ENCODE data around the gene VSTM4. TPM values are rescaled to one million over a fixed set of nuclear protein-coding genes. Genes with fewer than 3 reads are reported as not detected.

VSTM4 gene
- total and polyA plus RNA-seq, 11 donors: 5.6 to 22.1 (median 15.8) TPM

DNA sequence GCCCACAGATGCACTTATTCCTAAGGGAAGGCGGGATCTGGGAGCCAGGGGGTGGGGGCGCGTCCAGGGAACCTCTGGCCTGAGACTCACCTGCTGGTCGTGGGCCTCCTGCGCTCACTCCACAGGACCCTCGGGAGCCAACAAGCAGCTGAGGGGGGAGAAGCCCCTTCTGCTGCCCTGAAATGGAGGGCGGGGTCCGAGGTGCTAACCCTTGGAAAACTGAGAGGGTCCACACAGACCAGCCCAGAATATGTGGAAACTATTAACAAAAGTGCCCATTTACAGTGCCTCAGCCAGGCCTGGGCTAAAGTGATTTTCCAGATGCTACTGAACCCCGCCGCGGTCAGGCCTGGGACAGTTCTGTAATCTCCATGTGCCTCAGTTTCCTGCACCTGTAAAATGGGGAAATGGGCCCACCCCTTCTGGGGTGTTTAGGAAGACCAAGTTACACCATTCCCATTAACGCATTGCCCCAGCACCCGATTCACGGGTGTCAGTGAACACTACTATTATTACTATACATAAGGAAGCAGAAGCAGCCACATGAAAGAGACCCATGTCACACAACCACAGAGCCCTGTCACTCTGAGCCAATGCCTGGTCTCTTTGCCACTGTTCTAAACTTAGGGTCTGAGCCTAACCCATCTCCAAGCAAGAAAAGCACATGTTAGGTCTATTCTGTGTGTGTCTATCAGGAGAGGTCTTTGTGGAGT lies 630 bp upstream of the VSTM4 start:
- Histone ChIP-seq H3K27ac (peak overlapping the region in 8 of 12 donors; percentile 0 to 89 (median 40)), H3K9me3 (no peaks in the 10 kb centered on the region), H3K4me1 (peaks cover 0 to 55% (median 21%) of the 10 kb centered on the region in 12 donors), H3K4me3 (peak overlapping the region in 9 of 12 donors; percentile 32 to 94 (median 68)), H3K27me3 (peaks cover 0 to 6% (median 0%) of the 10 kb centered on the region in 9 donors), H3K36me3 (no peaks in the 10 kb centered on the region)
- peak in 1 of 5 donors; percentile 47 for DNase-seq
- ATAC-seq: no peak
- WGBS, 4 donors: 72 to 87% (median 75%) methylated on average over 13 to 14 of the region's 14 CpGs
- intact Hi-C loops (cut with DNase I): loop anchor here in 5 of 10 donors (5.0 to 10.0 kb wide), 6 partner anchors 34 to 134 kb away; no protein-coding TSS in a partner anchor
- peak in 1 of 2 donors; percentile 2 for TF ChIP-seq POLR2A (IDR thresholded peaks at IDR 0.05)
- TF ChIP-seq, protein P1, sequence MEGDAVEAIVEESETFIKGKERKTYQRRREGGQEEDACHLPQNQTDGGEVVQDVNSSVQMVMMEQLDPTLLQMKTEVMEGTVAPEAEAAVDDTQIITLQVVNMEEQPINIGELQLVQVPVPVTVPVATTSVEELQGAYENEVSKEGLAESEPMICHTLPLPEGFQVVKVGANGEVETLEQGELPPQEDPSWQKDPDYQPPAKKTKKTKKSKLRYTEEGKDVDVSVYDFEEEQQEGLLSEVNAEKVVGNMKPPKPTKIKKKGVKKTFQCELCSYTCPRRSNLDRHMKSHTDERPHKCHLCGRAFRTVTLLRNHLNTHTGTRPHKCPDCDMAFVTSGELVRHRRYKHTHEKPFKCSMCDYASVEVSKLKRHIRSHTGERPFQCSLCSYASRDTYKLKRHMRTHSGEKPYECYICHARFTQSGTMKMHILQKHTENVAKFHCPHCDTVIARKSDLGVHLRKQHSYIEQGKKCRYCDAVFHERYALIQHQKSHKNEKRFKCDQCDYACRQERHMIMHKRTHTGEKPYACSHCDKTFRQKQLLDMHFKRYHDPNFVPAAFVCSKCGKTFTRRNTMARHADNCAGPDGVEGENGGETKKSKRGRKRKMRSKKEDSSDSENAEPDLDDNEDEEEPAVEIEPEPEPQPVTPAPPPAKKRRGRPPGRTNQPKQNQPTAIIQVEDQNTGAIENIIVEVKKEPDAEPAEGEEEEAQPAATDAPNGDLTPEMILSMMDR (IDR thresholded peaks at IDR 0.05): no peak

DNA sequence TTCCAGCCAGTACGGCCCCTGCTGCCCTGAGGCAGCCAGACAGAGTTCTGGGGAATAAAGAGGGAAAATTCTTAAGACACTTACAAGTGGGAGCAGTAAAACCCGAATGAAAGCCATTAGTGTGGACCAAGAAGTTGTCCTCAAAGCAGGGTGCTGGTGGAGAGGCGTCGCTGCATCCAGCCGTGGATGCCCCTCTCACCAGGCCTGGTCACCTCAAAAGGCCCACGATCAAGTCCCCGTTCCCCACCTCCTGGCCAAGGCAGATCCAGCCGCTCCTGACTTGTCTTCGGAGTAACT lies 656 bp downstream of the VSTM4 start:
- H3K9me3 ChIP-seq: no peaks in the 10 kb centered on the region
- H3K27me3 ChIP-seq: peaks cover 0 to 6% (median 0%) of the 10 kb centered on the region in 9 donors
- no peaks in the 10 kb centered on the region for H3K36me3 ChIP-seq
- ATAC-seq (peak in 3 of 4 donors; percentile 3 to 10 (median 6)), DNase-seq (no peak)
- 6 to 30% (median 27%) methylated on average over 9 of the region's 9 CpGs for WGBS, 4 donors
- TF ChIP-seq, protein P1 (IDR thresholded peaks at IDR 0.05): no peak
- TF ChIP-seq POLR2A (IDR thresholded peaks at IDR 0.05): no peak
- peaks cover 5 to 68% (median 32%) of the 10 kb centered on the region in 12 donors for H3K4me1 ChIP-seq
- intact Hi-C loops (cut with DNase I): loop anchor here in 7 of 10 donors (5.0 to 10.0 kb wide), 10 partner anchors 32 to 457 kb away; no protein-coding TSS in a partner anchor
- H3K27ac ChIP-seq: peak overlapping the region; percentile 27 to 92 (median 83)
- peak overlapping the region; percentile 37 to 94 (median 71) for H3K4me3 ChIP-seq

DNA sequence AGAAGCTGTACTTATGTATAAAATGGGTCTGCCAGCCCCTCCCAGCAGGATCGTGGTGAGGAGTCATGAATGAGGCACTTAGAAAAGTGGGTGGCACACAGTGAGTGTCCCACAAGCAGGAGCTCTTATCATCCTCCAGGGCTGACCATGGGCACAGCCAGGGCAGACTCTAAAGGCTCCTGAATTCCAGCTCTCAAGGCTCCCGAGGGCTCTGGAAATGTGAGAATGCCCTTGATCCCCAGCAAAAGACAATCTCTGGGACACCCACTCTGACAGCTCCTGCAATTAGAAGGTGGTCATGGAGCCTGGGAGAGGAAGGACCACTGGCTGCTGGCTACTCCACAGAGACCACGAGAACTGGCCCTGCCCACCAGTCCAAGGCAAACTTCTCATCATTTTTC lies 1.6 kb downstream of the VSTM4 start:
- peaks cover 5 to 77% (median 42%) of the 10 kb centered on the region in 12 donors for H3K4me1 ChIP-seq
- H3K27ac ChIP-seq: peak overlapping the region in 9 of 12 donors; percentile 12 to 92 (median 82)
- peak overlapping the region in 10 of 12 donors; percentile 7 to 94 (median 75) for H3K4me3 ChIP-seq
- H3K36me3 ChIP-seq: no peaks in the 10 kb centered on the region
- no peaks in the 10 kb centered on the region for H3K9me3 ChIP-seq
- DNase-seq (peak in 1 of 5 donors; percentile 16), ATAC-seq (peak in 3 of 4 donors; percentile 16 to 38 (median 23))
- intact Hi-C loops (cut with DNase I): loop anchor here in 6 of 10 donors (5.0 to 10.0 kb wide), 8 partner anchors 49 to 456 kb away; no protein-coding TSS in a partner anchor
- H3K27me3 ChIP-seq: peaks cover 0 to 6% (median 0%) of the 10 kb centered on the region in 9 donors
- 12 to 65% (median 44%) methylated on average over 2 to 3 of the region's 3 CpGs for WGBS, 4 donors
- no peak for TF ChIP-seq POLR2A (IDR thresholded peaks at IDR 0.05)
- TF ChIP-seq, protein P1 (IDR thresholded peaks at IDR 0.05): no peak

DNA sequence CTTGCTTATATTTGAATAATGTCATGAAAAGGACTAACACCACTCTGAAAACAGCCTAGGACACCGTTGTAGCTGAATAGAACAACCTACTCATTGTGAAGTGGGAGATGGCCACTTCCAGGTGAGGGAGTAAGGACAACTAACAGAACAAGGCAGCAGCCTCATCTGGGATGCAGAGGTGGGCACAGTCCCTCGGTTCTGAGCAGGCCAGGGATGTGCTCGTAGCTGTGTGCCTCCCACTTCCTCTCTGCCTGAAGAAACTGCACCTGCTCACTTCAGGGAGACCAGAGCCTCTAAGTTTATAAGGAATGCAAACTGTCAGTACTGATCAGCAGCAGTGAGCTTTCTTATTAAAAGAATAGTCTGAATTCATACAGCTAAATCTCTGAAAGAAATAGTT lies 2.5 kb downstream of the VSTM4 start:
- DNase-seq: peak in 1 of 5 donors; percentile 16
- WGBS, 4 donors: 31 to 52% (median 44%) methylated on average over 3 of the region's 3 CpGs
- peaks cover 5 to 79% (median 46%) of the 10 kb centered on the region in 12 donors for H3K4me1 ChIP-seq
- no peaks in the 10 kb centered on the region for H3K9me3 ChIP-seq
- no peak for ATAC-seq
- H3K4me3 ChIP-seq: peak overlapping the region in 4 of 12 donors; percentile 76 to 94 (median 87)
- H3K36me3 ChIP-seq: peaks cover 0 to under 1% (median 0%) of the 10 kb centered on the region in 9 donors
- H3K27ac ChIP-seq: peak overlapping the region in 5 of 12 donors; percentile 25 to 89 (median 68)
- TF ChIP-seq, protein P1 (IDR thresholded peaks at IDR 0.05): no peak
- no peak for TF ChIP-seq POLR2A (IDR thresholded peaks at IDR 0.05)
- intact Hi-C loops (cut with DNase I): loop anchor here in 6 of 10 donors (5.0 to 10.0 kb wide), 8 partner anchors 49 to 456 kb away; no protein-coding TSS in a partner anchor
- peaks cover 0 to 6% (median 0%) of the 10 kb centered on the region in 9 donors for H3K27me3 ChIP-seq

All from heart left ventricle (tissue), 16 donors.